Skin epidermis (tissue), 12 donors: Measurements from ENCODE around the gene CPED1.

Experiments used
- H3K27ac ChIP-seq, 21 experiments: fragments of 200-600 bp; sonication (generic) in 11 of 21; one replicate each; pipeline ENCODE4 v1.5.0; 2020; ENCODE audit warnings: mild to moderate bottlenecking in 3 of 21, inconsistent platforms in 2 of 21, moderate library complexity in 2 of 21
- H3K4me3 ChIP-seq, 7 experiments: fragments of 200-600 bp; sonication (generic) in 2 of 7; one replicate each; pipeline ENCODE4 v1.5.0; 2020; ENCODE audit warnings: inconsistent platforms in 2 of 7, mild to moderate bottlenecking in 2 of 7, moderate library complexity in 1 of 7

The CPED1 gene

GRCh38 chr7:120988591-120989256, at the start of gene CPED1:
CPED1 (plus strand) TSS chr7:120988711; CDS start chr7:120989622, 911 bp downstream.
- peak within 1 kb of the TSS; percentile 22 to 42 (median 28) for H3K4me3 ChIP-seq

GRCh38 chr7:120939345-120939744, 49.2 kb upstream of the CPED1 start:
- Histone ChIP-seq H3K4me3 (no peak overlapping the region), H3K27ac (no peak overlapping the region)

More at GRCh38 chr7:120988591-120989256, at the start of gene CPED1:
- H3K27ac ChIP-seq = peak within 1 kb of the TSS in 20 of 21 experiments; percentile 19 to 93 (median 68)

- Histone ChIP-seq H3K27ac (no peak overlapping the region), H3K4me3 (no peak overlapping the region)
Observed at GRCh38 chr7:120941064-120941463, 47.4 kb upstream of the CPED1 start.

GRCh38 chr7:120941856-120942255, 46.7 kb upstream of the CPED1 start:
- Histone ChIP-seq H3K27ac (no peak overlapping the region), H3K4me3 (no peak overlapping the region)

- no peak overlapping the region for H3K27ac ChIP-seq
Observed at GRCh38 chr7:120942861-120943260, 45.6 kb upstream of the CPED1 start.

GRCh38 chr7:120944826-120945562, 43.5 kb upstream of the CPED1 start:
- no peak overlapping the region for H3K4me3 ChIP-seq
- H3K27ac ChIP-seq = no peak overlapping the region

More at GRCh38 chr7:120942861-120943260, 45.6 kb upstream of the CPED1 start:
- H3K4me3 ChIP-seq = no peak overlapping the region

GRCh38 chr7:120947980-120948379, 40.5 kb upstream of the CPED1 start:
- Histone ChIP-seq H3K4me3 (no peak overlapping the region), H3K27ac (no peak overlapping the region)

- H3K27ac ChIP-seq = no peak overlapping the region
- H3K4me3 ChIP-seq = peak overlapping the region; percentile 24 to 57 (median 44)
Observed at GRCh38 chr7:120949393-120949911, 39.1 kb upstream of the CPED1 start.

- Histone ChIP-seq H3K4me3 (peak overlapping the region; percentile 24 to 57 (median 44)), H3K27ac (peak overlapping the region in 7 of 21 experiments; percentile 13 to 98 (median 96))
Observed at GRCh38 chr7:120949998-120950538, 38.4 kb upstream of the CPED1 start.

GRCh38 chr7:120950539-120951308, 37.8 kb upstream of the CPED1 start, which contains the start of gene ING3:
ING3 (plus strand) TSS chr7:120950777; CDS start chr7:120950897, 120 bp downstream.
- Histone ChIP-seq H3K27ac (peak within 1 kb of the TSS; percentile 84 to 100 (median 99)), H3K4me3 (peak within 1 kb of the TSS; percentile 38 to 57 (median 51))

GRCh38 chr7:120951309-120951699, 37.2 kb upstream of the CPED1 start:
- peak overlapping the region; percentile 38 to 57 (median 51) for H3K4me3 ChIP-seq
- peak overlapping the region in 20 of 21 experiments; percentile 96 to 100 (median 99) for H3K27ac ChIP-seq

GRCh38 chr7:120951826-120952225, 36.7 kb upstream of the CPED1 start:
- H3K4me3 ChIP-seq = peak overlapping the region in 4 of 7 experiments; percentile 38 to 57 (median 50)
- H3K27ac ChIP-seq = peak overlapping the region in 7 of 21 experiments; percentile 98 to 99 (median 99)

- no peak overlapping the region for H3K4me3 ChIP-seq
Observed at GRCh38 chr7:120955577-120956149, 32.8 kb upstream of the CPED1 start.

GRCh38 chr7:120959929-120960484, 28.5 kb upstream of the CPED1 start:
- Histone ChIP-seq H3K27ac (no peak overlapping the region), H3K4me3 (no peak overlapping the region)

More at GRCh38 chr7:120955577-120956149, 32.8 kb upstream of the CPED1 start:
- H3K27ac ChIP-seq = no peak overlapping the region

- Histone ChIP-seq H3K27ac (peak overlapping the region in 1 of 21 experiments; percentile 26), H3K4me3 (no peak overlapping the region)
Observed at GRCh38 chr7:120960714-120961113, 27.8 kb upstream of the CPED1 start.

- Histone ChIP-seq H3K4me3 (no peak overlapping the region), H3K27ac (no peak overlapping the region)
Observed at GRCh38 chr7:120961638-120962173, 26.8 kb upstream of the CPED1 start.

- no peak overlapping the region for H3K4me3 ChIP-seq
- no peak overlapping the region for H3K27ac ChIP-seq
Observed at GRCh38 chr7:120964088-120964487, 24.4 kb upstream of the CPED1 start.

- H3K27ac ChIP-seq = no peak overlapping the region
- H3K4me3 ChIP-seq = no peak overlapping the region
Observed at GRCh38 chr7:120966961-120967360, 21.6 kb upstream of the CPED1 start.
